Fibroblast of mammary gland (primary cell): ENCODE data around the gene OR10G6.
"Not testable (repeated sequence)": the region's sequence is repeated elsewhere in the genome, so short reads cannot be mapped to it uniquely, and the experiment has no call there.

Experiments
- DNase-seq: peaks from one replicate; pipeline ENCODE4 v3.0.0-alpha.2; 2010; ENCODE audit warnings: low read depth
- H3K4me3 ChIP-seq: 2 replicates; pipeline ENCODE4 v1.5.1; 2011; ENCODE audit warnings: low read depth, mild to moderate bottlenecking, low read length, moderate library complexity; ENCODE audit not compliant: control insufficient read depth
- CTCF ChIP-seq: conservative IDR thresholded peaks from 2 replicates; pipeline ENCODE4 v1.5.1; 2011; ENCODE audit warnings: low read depth, low read length, inconsistent platforms; ENCODE audit not compliant: control insufficient read depth, insufficient read depth

OR10G6 gene

GRCh38 chr11:123995119-123995518 is at the start of gene OR10G6:
TSS of gene OR10G6 (minus strand) at chr11:123995161. CDS start at chr11:123995161, 0 bp downstream.
- H3K4me3 ChIP-seq = no peak within 1 kb of the TSS
- TF ChIP-seq CTCF = no peak
- no peak for DNase-seq

- no peak overlapping the region for H3K4me3 ChIP-seq
- TF ChIP-seq CTCF = no peak
- DNase-seq = no peak
These were observed 48.5 kb upstream of the OR10G6 start for GRCh38 chr11:124043420-124043819.

- H3K4me3 ChIP-seq = no peak within 1 kb of the TSS
- TF ChIP-seq CTCF = no peak
- no peak for DNase-seq
These were observed 46.3 kb upstream of the OR10G6 start, which contains the start of gene OR10G7 for GRCh38 chr11:124041254-124041653. TSS of gene OR10G7 (minus strand) at chr11:124041325. CDS start at chr11:124039001, 2,324 bp downstream.

- no peak for DNase-seq
- TF ChIP-seq CTCF = no peak
- no peak overlapping the region for H3K4me3 ChIP-seq
These were observed 44.6 kb upstream of the OR10G6 start for GRCh38 chr11:124039557-124039956.

- H3K4me3 ChIP-seq = no peak overlapping the region
- DNase-seq = no peak
- TF ChIP-seq CTCF = no peak
These were observed 41.7 kb upstream of the OR10G6 start for GRCh38 chr11:124036666-124037065.

GRCh38 chr11:124026498-124026897 is 31.5 kb upstream of the OR10G6 start, which contains the start of gene OR10G8:
TSS of gene OR10G8 (plus strand) at chr11:124026798. CDS start at chr11:124029623, 2,825 bp downstream.
- TF ChIP-seq CTCF = no peak
- no peak for DNase-seq

GRCh38 chr11:124015837-124016236 is 20.9 kb upstream of the OR10G6 start:
- DNase-seq, H3K4me3 ChIP-seq: not testable (repeated sequence)

More at GRCh38 chr11:124026498-124026897, 31.5 kb upstream of the OR10G6 start, which contains the start of gene OR10G8:
- H3K4me3 ChIP-seq = no peak within 1 kb of the TSS

GRCh38 chr11:124012697-124013096 is 17.7 kb upstream of the OR10G6 start, which contains the start of gene OR10G4:
TSS of gene OR10G4 (plus strand) at chr11:124012997. CDS start at chr11:124015575, 2,578 bp downstream.
- TF ChIP-seq CTCF = no peak
- H3K4me3 ChIP-seq = no peak within 1 kb of the TSS
- no peak for DNase-seq
